ENCODE data around the gene FMO2.

Gene FMO2

GRCh38 chr1:171185091-171185490 is at the start of gene FMO2:
Gene FMO2, plus strand, starts transcription at chr1:171185300. Its CDS starts 414 bp downstream, at chr1:171185714.
- no peak for FAIRE-seq

GRCh38 chr1:171137580-171137979 is 47.5 kb upstream of the FMO2 start:
- FAIRE-seq, result no peak

- FAIRE-seq, result no peak
Measured at GRCh38 chr1:171138980-171139379, 46.1 kb upstream of the FMO2 start.

GRCh38 chr1:171139890-171140289 is 45.2 kb upstream of the FMO2 start:
- FAIRE-seq, result no peak

- FAIRE-seq, result no peak
Measured at GRCh38 chr1:171140401-171140800, 44.7 kb upstream of the FMO2 start.

GRCh38 chr1:171140956-171141687 is 44.0 kb upstream of the FMO2 start:
- FAIRE-seq, result no peak

- no peak for FAIRE-seq
Measured at GRCh38 chr1:171141688-171142415, 43.2 kb upstream of the FMO2 start.

- no peak for FAIRE-seq
Measured at GRCh38 chr1:171142416-171143385, 42.4 kb upstream of the FMO2 start.

- no peak for FAIRE-seq
Measured at GRCh38 chr1:171150156-171150555, 34.9 kb upstream of the FMO2 start.

GRCh38 chr1:171152549-171152948 is 32.6 kb upstream of the FMO2 start:
- no peak for FAIRE-seq

- FAIRE-seq, result no peak
Measured at GRCh38 chr1:171155484-171155883, 29.6 kb upstream of the FMO2 start.

GRCh38 chr1:171158096-171158495 is 27.0 kb upstream of the FMO2 start:
- no peak for FAIRE-seq

GRCh38 chr1:171158551-171158950 is 26.5 kb upstream of the FMO2 start:
- no peak for FAIRE-seq

- FAIRE-seq, result no peak
Measured at GRCh38 chr1:171159148-171159547, 26.0 kb upstream of the FMO2 start.

- FAIRE-seq, result no peak
Measured at GRCh38 chr1:171160211-171160610, 24.9 kb upstream of the FMO2 start.

GRCh38 chr1:171160639-171161354 is 24.3 kb upstream of the FMO2 start:
- no peak for FAIRE-seq

- no peak for FAIRE-seq
Measured at GRCh38 chr1:171161431-171161830, 23.7 kb upstream of the FMO2 start.

GRCh38 chr1:171166361-171166760 is 18.7 kb upstream of the FMO2 start:
- no peak for FAIRE-seq

- peak; percentile 79 for FAIRE-seq
Measured at GRCh38 chr1:171167785-171168184, 17.3 kb upstream of the FMO2 start.

GRCh38 chr1:171172471-171172870 is 12.6 kb upstream of the FMO2 start:
- FAIRE-seq, result no peak

GRCh38 chr1:171173069-171173468 is 12.0 kb upstream of the FMO2 start:
- FAIRE-seq, result no peak

- no peak for FAIRE-seq
Measured at GRCh38 chr1:171174560-171175294, 10.4 kb upstream of the FMO2 start.
